ENCODE results near the gene RHOBTB1.
"Not testable (repeated sequence)": the region's sequence is repeated elsewhere in the genome, so short reads cannot be mapped to it uniquely, and the experiment has no call there.

Gene RHOBTB1

GRCh38 chr10:60865198-60865783 lies 78.7 kb downstream of the RHOBTB1 start:
- DNase-seq (ENCODE audit: low spot score): no peak

- DNase-seq (ENCODE audit: low spot score): no peak
These were observed 80.2 kb downstream of the RHOBTB1 start for GRCh38 chr10:60863796-60864195.

- DNase-seq (ENCODE audit: low spot score): no peak
These were observed 81.5 kb downstream of the RHOBTB1 start for GRCh38 chr10:60862517-60862916.

GRCh38 chr10:60856405-60856804 lies 87.6 kb downstream of the RHOBTB1 start:
- DNase-seq (ENCODE audit: low spot score): no peak

GRCh38 chr10:60853637-60854036 lies 90.3 kb downstream of the RHOBTB1 start:
- no peak for DNase-seq (ENCODE audit: low spot score)

- no peak for DNase-seq (ENCODE audit: low spot score)
These were observed 90.9 kb downstream of the RHOBTB1 start for GRCh38 chr10:60853107-60853506.

GRCh38 chr10:60849740-60850139 lies 94.2 kb downstream of the RHOBTB1 start:
- no peak for DNase-seq (ENCODE audit: low spot score)

- DNase-seq (ENCODE audit: low spot score): no peak
These were observed 94.8 kb downstream of the RHOBTB1 start for GRCh38 chr10:60849217-60849616.

GRCh38 chr10:60848680-60849079 lies 95.3 kb downstream of the RHOBTB1 start:
- DNase-seq (ENCODE audit: low spot score): no peak

- DNase-seq (ENCODE audit: low spot score): no peak
These were observed 95.9 kb downstream of the RHOBTB1 start for GRCh38 chr10:60848126-60848525.

GRCh38 chr10:60846173-60846572 lies 97.8 kb downstream of the RHOBTB1 start:
- no peak for DNase-seq (ENCODE audit: low spot score)

- DNase-seq (ENCODE audit: low spot score): no peak
These were observed 98.9 kb downstream of the RHOBTB1 start for GRCh38 chr10:60845038-60845437.

GRCh38 chr10:60842694-60843093 lies 101.3 kb downstream of the RHOBTB1 start:
- DNase-seq (ENCODE audit: low spot score): no peak

GRCh38 chr10:60841227-60841626 lies 102.8 kb downstream of the RHOBTB1 start:
- not testable (repeated sequence) for DNase-seq (ENCODE audit: low spot score)

GRCh38 chr10:60835049-60835448 lies 108.9 kb downstream of the RHOBTB1 start:
- no peak for DNase-seq (ENCODE audit: low spot score)

GRCh38 chr10:60834401-60834800 lies 109.6 kb downstream of the RHOBTB1 start:
- DNase-seq (ENCODE audit: low spot score): no peak

GRCh38 chr10:60832136-60832535 lies 111.8 kb downstream of the RHOBTB1 start:
- DNase-seq (ENCODE audit: low spot score): not testable (repeated sequence)

- DNase-seq (ENCODE audit: low spot score): no peak
These were observed 115.5 kb downstream of the RHOBTB1 start for GRCh38 chr10:60828489-60828852.

- no peak for DNase-seq (ENCODE audit: low spot score)
These were observed 116.0 kb downstream of the RHOBTB1 start for GRCh38 chr10:60827791-60828488.

- DNase-seq (ENCODE audit: low spot score): no peak
These were observed 118.5 kb downstream of the RHOBTB1 start for GRCh38 chr10:60825520-60825919.

- no peak for DNase-seq (ENCODE audit: low spot score)
These were observed 120.7 kb downstream of the RHOBTB1 start for GRCh38 chr10:60823324-60823723.

GRCh38 chr10:60822809-60823208 lies 121.2 kb downstream of the RHOBTB1 start:
- DNase-seq (ENCODE audit: low spot score): no peak

GRCh38 chr10:60821656-60822055 lies 122.3 kb downstream of the RHOBTB1 start:
- no peak for DNase-seq (ENCODE audit: low spot score)
